Measurements from ENCODE around the gene TFEB. TPM values are rescaled to one million over a fixed set of nuclear protein-coding genes. Genes with fewer than 3 reads are reported as not detected.

The TFEB gene
- total RNA-seq, 1 experiment from 2014 or later = 7.3 TPM

DNA sequence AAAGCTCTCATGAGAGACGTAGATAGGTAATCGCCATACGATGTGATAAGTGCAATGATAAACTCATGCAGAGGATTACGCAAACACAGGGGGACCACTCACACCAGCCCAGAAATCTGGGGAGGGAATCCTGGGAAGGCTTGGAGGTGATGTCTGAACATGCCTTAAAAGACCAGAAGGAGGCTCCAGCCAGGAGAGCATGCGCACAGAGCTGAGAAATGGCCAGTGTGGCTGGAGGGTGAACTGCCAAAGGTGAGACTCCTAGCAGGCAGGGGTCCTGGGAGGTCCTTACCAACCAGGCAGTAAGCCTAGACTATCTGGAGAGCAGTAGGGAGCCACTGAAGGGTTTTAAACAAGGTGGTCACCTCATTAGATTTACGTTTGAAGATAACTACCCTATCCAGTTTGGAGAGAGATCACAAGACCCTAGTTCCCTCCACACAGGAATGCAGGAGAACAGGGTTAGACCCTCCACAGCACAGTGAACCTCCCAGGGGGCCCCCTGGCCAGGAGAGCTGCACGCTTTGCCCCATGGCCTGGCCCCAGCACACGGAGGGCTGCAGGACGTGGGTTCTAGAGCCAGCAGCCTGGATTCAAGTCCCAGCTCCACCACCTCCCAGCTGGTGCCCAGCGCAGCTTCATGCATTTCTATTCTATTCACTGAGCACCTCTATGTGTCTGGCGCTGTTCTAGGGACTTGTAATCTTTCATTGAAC is 84.0 kb downstream of the TFEB start:
- BruUV-seq (replicated peaks) = no TSS peak
- intact Hi-C loops (cut with micrococcal nuclease; ENCODE audit: unreplicated experiment) = no loop called here
- H3F3A ChIP-seq (ENCODE audit: insufficient read depth, low read depth) = peaks cover 7% of the 10 kb centered on the region; the same call in 1 of the 2 replicates
- no peaks in the 10 kb centered on the region for H3K27me3 ChIP-seq (ENCODE audit: insufficient read depth, low read depth)
- H4K20me1 ChIP-seq (ENCODE audit: insufficient read depth) = no peaks in the 10 kb centered on the region
- no peaks in the 10 kb centered on the region for H3K36me3 ChIP-seq (ENCODE audit: low read depth)
- no peak for TF ChIP-seq EZH2 (IDR thresholded peaks at IDR 0.05; ENCODE audit: low read depth)
- no peak overlapping the region for H3K4me3 ChIP-seq
- POLR2A ChIA-PET (ENCODE audit: unreplicated experiment) = no interaction called here
- H3K9me2 ChIP-seq (ENCODE audit: insufficient read depth) = no peaks in the 10 kb centered on the region
- no peak for DNase-seq
- H3K79me2 ChIP-seq (ENCODE audit: low read depth) = no peaks in the 10 kb centered on the region
- no peak overlapping the region for H3K27ac ChIP-seq
- H3K9me3 ChIP-seq (ENCODE audit: insufficient read depth, low read depth) = no peaks in the 10 kb centered on the region
- CTCF ChIA-PET = interaction anchor here (0.6 kb wide), 1 partner anchor 48 kb away, joined by 17 read pairs; no protein-coding TSS in a partner anchor
- 0 out of 2 replicates have a peak, but pooled peaks cover 8% of the 10 kb centered on the region for H3K4me1 ChIP-seq (replicated peaks; ENCODE audit: insufficient read depth)
- H3K4me2 ChIP-seq = no peak overlapping the region
- no peak overlapping the region for H2AFZ ChIP-seq

DNA sequence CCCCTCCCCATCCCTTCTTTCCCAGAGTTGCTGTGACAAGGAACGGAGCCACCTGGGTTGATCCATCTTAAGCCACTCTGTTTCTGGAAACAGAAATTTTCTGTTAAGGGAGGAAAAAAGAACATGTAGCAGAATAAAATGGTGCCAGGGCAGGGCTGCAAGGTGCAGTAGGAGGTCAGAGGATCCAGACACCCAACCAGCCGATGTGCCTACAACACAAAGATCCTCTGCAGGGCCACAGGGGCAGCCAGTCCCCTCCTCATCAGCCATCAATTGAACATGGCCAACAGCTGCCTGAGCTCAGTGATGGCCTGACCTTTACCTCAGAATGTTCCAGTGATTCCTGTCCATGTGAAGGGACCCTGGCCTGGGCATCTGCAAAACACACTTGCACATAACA is 85.3 kb downstream of the TFEB start:
- H3K4me3 ChIP-seq = no peak overlapping the region
- ChIA-PET POLR2A (ENCODE audit: unreplicated experiment) (no interaction called here), CTCF (no interaction called here)
- H3K4me2 ChIP-seq = no peak overlapping the region
- intact Hi-C loops (cut with micrococcal nuclease; ENCODE audit: unreplicated experiment) = no loop called here
- H3K27me3 ChIP-seq (ENCODE audit: insufficient read depth, low read depth) = no peaks in the 10 kb centered on the region
- no peaks in the 10 kb centered on the region for H3K36me3 ChIP-seq (ENCODE audit: low read depth)
- no peaks in the 10 kb centered on the region for H3K9me2 ChIP-seq (ENCODE audit: insufficient read depth)
- H3F3A ChIP-seq (ENCODE audit: insufficient read depth, low read depth) = peaks cover 7% of the 10 kb centered on the region; the same call in 1 of the 2 replicates
- H3K4me1 ChIP-seq (replicated peaks; ENCODE audit: insufficient read depth) = 0 out of 2 replicates have a peak, but pooled peaks cover 8% of the 10 kb centered on the region
- H3K79me2 ChIP-seq (ENCODE audit: low read depth) = no peaks in the 10 kb centered on the region
- TF ChIP-seq, protein P1, sequence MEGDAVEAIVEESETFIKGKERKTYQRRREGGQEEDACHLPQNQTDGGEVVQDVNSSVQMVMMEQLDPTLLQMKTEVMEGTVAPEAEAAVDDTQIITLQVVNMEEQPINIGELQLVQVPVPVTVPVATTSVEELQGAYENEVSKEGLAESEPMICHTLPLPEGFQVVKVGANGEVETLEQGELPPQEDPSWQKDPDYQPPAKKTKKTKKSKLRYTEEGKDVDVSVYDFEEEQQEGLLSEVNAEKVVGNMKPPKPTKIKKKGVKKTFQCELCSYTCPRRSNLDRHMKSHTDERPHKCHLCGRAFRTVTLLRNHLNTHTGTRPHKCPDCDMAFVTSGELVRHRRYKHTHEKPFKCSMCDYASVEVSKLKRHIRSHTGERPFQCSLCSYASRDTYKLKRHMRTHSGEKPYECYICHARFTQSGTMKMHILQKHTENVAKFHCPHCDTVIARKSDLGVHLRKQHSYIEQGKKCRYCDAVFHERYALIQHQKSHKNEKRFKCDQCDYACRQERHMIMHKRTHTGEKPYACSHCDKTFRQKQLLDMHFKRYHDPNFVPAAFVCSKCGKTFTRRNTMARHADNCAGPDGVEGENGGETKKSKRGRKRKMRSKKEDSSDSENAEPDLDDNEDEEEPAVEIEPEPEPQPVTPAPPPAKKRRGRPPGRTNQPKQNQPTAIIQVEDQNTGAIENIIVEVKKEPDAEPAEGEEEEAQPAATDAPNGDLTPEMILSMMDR (conservative IDR thresholded peaks at IDR 0.05) = no peak
- TF ChIP-seq EZH2 (IDR thresholded peaks at IDR 0.05; ENCODE audit: low read depth) = no peak
- H2AFZ ChIP-seq = no peak overlapping the region
- H3K27ac ChIP-seq = no peak overlapping the region
- no peaks in the 10 kb centered on the region for H4K20me1 ChIP-seq (ENCODE audit: insufficient read depth)
- DNase-seq = no peak
- no peaks in the 10 kb centered on the region for H3K9me3 ChIP-seq (ENCODE audit: insufficient read depth, low read depth)
- no TSS peak for BruUV-seq (replicated peaks)

DNA sequence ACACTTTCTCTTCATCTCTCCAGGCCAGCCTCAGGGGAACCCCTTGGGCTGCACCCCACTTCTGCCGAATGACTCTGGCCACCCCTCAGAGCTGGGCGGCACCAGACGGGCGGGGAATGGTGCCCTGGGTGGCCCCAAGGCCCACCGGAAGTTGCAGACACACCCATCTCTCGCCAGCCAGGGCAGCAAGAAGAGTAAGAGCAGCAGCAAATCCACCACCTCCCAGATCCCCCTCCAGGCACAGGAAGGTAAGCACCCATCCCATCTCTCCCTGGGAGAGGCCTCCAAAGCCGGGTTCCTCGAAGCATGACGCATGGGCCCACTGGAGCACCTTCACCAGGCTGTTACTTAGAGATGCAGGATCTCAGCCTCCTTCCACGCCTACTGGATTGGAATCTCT is 85.8 kb downstream of the TFEB start:
- no peak overlapping the region for H2AFZ ChIP-seq
- no peaks in the 10 kb centered on the region for H3K27me3 ChIP-seq (ENCODE audit: insufficient read depth, low read depth)
- H3K9me3 ChIP-seq (ENCODE audit: insufficient read depth, low read depth) = no peaks in the 10 kb centered on the region
- H3K36me3 ChIP-seq (ENCODE audit: low read depth) = no peaks in the 10 kb centered on the region
- POLR2A ChIA-PET (ENCODE audit: unreplicated experiment) = no interaction called here
- H3K4me1 ChIP-seq (replicated peaks; ENCODE audit: insufficient read depth) = 0 out of 2 replicates have a peak, but pooled peaks cover 8% of the 10 kb centered on the region
- no peak for DNase-seq
- CTCF ChIA-PET = interaction anchor here (0.6 kb wide), 1 partner anchor 1237 kb away, joined by 5 read pairs; no protein-coding TSS in a partner anchor
- BruUV-seq (replicated peaks) = no TSS peak
- H3K79me2 ChIP-seq (ENCODE audit: low read depth) = no peaks in the 10 kb centered on the region
- H4K20me1 ChIP-seq (ENCODE audit: insufficient read depth) = no peaks in the 10 kb centered on the region
- no peaks in the 10 kb centered on the region for H3K9me2 ChIP-seq (ENCODE audit: insufficient read depth)
- no peak overlapping the region for H3K4me3 ChIP-seq
- intact Hi-C loops (cut with micrococcal nuclease; ENCODE audit: unreplicated experiment) = no loop called here
- H3F3A ChIP-seq (ENCODE audit: insufficient read depth, low read depth) = peaks cover 7% of the 10 kb centered on the region; the same call in 1 of the 2 replicates
- TF ChIP-seq, protein P1 (conservative IDR thresholded peaks at IDR 0.05) = no peak
- TF ChIP-seq EZH2 (IDR thresholded peaks at IDR 0.05; ENCODE audit: low read depth) = no peak
- H3K27ac ChIP-seq = no peak overlapping the region
- no peak overlapping the region for H3K4me2 ChIP-seq
